ENCODE data around the gene DCAF12.

DCAF12 gene

GRCh38 chr9:34124926-34125325 lies 1.6 kb downstream of the DCAF12 start:
- no peak for DNase-seq

- no peak for DNase-seq
These were observed 2.4 kb downstream of the DCAF12 start for GRCh38 chr9:34124099-34124498.

- DNase-seq, result no peak
These were observed 2.8 kb downstream of the DCAF12 start for GRCh38 chr9:34123682-34124081.

DNA sequence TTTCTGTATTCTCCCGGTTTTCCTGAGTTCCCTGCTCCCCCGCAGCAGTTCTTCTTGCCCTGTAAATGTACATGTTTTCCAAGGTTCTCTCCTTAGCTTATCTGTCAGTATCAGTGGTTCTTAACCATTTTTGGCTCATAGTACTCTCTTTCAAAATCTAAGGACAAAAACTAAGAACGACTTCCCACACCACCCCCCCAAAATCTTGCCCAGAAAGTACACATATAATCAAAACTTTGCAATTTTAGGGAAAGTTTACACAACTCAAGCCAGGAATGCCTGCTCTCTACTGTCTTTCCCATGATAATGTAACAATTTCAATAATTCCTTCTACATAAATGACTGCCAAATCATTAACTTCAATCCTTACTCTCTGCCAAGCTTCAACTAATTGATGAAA lies 4.5 kb downstream of the DCAF12 start:
- no peak for DNase-seq

DNA sequence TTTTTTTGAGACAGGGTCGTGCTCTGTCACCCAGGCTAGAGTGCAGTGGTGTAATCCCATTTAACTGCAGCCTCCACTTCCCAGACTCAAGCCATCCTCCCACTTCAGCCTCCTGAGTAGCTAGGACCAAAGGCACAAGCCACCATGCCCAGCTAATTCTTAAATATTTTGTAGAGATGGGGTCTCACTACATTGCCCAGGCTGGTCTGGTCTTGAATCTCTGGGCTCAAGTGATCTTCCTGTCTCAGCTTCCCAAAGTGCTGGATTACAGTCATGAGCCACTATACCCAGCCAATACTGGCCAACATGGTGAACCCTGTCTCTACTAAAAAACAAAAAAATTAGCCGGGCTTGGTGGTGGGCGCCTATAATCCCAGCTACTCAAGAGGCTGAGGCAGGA lies 6.8 kb downstream of the DCAF12 start:
- no peak for DNase-seq

DNA sequence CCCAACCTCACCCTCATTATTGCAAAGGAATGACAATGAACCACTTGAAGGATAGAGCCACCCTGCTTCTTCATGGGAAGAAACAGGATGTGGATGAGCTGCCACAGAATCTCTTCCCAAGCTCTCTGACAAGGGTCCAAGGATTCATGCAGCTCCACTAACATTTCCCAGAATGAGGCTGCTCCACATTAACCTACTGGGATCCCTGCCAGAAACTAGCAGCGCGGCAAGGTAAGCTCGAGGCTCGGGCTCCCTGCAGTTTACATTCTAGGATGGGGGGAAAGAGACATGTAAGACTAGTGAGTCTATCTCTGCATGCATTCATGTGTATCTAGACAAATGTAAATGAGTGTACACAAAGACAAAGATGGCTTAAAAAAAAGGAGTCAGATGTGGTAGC lies 12.1 kb downstream of the DCAF12 start:
- DNase-seq, result no peak

DNA sequence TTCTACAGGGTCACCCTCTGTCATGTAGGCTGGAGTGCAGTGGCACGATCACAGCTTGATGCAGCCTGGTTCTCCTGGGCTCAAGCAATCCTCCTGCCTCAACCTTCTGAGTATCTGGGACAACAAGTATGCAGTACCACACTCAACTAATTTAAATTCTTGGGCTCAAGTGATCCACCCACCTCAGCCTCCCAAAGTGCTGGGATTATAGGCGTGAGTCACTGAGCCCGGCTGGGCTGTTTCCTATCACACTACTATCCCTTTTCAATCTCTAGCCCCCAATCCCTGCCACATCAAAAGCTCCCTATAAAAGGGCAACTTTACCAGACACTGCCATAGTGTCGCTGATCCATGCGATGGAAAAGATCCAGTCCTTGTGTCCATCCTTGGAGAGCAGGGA lies 20.4 kb downstream of the DCAF12 start:
- no peak for DNase-seq

DNA sequence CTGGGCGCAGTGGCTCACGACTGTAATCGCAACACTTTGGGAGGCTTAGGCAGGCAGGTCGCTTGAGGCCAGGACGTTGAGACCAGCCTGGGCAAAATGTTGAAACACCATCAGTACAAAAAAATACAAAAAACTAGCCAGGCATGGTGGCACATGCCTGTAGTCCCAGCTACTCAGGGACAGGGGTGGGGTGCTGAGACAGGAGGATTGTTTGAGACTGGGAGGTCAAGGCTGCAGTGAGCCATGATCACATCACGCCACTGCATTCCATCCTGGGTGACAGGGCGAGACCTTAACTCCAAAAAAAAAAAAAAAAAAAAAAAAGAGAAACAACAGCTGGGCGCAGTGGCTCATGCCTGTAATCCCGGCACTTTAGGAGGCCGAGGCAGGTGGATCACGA lies 23.7 kb downstream of the DCAF12 start:
- no peak for DNase-seq

DNA sequence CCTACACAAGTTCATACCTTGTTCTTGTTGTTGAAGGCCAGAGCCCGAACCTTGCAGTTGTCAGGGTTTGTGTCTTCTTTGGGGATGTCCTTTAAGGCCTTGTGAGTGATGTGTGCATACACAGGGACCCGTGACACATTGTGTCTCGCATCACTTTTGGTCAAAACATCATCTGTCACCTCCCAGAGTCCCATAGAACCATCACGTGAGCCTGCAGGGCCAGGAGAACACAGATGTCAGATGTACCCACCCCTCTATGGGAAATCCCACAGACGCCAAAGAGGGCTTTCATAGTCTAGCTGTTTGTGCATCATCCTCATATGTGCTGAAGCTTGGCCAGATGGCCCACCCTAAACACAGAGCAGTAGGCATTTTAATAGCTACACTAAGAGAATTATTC lies 28.2 kb downstream of the DCAF12 start:
- no peak for DNase-seq

- DNase-seq, result no peak
These were observed 28.6 kb downstream of the DCAF12 start for GRCh38 chr9:34097865-34098264.

DNA sequence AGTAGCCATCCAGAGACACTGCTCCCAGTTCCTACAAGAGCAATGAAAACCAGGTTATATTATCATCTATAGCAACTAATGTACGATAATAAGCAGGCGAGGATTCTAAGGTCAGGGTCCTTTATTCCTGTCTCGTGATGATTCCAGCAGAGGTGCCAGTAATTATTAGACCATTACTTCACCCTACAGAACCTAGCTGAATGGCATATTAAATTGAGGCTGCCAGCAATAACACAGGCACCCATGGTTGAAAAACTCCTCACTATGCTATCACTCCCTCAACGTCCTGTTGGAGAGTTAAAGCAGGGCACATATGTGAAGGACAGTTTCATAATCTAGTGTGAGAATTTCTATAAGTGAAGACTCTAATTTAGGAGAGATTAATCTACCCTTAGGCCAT lies 29.7 kb downstream of the DCAF12 start:
- no peak for DNase-seq

- DNase-seq, result no peak
These were observed 32.9 kb downstream of the DCAF12 start for GRCh38 chr9:34093578-34093977.

- no peak for DNase-seq
These were observed 37.2 kb downstream of the DCAF12 start for GRCh38 chr9:34089311-34089710.

GRCh38 chr9:34087370-34087769 lies 39.1 kb downstream of the DCAF12 start:
- no peak for DNase-seq

DNA sequence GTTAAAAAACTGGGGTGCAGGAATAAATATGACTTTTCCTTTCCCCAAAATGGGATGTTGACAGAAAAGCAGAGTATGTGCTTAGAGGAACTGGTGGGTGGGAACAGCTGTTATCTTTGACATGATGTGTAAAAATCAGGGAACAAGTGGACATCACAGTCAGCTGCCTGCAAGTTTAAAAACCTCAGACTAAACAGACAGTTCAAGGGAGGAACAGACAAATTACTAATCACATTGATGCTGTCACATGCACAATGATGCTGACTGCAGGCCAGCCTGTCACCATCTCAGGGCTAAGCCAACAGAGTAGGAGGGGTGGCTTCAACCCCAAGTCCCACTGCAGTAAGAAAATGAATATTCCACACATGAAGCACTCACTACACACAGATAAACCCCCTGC lies 39.6 kb downstream of the DCAF12 start:
- no peak for DNase-seq

DNA sequence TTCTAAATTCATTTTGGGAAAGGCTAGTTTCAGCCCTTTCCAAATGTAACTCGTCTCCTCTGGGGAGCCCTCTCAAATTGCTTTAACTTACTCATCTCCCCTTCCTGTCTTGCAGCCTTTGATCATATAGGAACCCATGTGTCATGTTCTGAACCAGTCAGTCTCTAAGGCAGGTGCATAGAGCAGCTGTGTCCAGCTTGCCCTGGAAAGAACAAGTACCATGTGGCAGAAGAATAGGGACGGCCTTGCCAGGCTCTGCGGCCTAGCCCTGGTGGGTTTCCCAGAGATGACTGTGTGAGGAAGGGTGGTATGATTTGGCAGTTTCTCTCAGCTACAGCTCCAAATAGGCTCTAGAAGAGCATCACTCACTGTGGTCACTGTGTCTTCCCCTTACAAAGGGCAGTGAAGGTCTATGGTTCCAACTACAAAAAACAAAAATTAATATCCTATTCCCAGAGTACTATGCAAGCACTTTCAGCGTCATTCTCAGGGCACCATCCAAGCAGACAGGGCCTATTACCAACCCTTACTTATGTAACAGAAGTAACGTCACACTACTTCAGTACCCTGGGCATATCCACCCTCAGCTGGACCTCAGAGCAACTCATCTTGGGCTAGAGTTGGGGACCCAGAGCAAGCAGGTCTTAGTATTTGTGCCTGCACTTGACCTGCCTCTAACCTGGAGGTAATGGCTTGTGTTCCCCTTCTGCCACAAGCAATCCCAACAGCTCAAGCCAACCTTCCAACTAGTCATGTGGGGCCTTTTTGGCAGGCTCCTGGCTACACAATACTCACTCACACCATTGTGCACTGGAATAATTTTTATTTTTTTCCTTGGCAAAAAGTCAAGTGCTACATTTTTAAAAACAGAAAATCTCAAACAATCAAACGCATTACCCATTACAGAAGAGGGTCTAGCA lies 40.7 kb downstream of the DCAF12 start:
- DNase-seq, result no peak

DNA sequence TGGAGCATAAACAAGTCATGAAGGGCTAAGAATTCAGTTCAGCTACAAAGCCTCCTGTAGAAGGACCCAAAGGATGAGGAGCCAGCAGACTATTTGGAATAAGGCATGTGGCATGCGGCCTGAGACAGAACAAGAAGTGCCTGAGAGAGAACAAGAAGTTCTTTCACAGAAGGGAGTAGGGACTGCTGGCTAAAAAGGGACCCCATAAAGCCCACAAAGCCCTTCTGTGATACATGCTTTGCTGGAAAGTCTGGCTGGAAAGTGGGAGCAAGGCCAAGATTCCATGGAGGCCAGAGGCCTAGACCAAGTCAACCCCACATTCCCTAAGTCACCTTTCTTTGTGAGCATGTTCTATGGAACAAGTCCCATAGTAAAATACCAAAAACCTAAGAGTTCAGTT lies 41.9 kb downstream of the DCAF12 start:
- DNase-seq, result no peak

DNA sequence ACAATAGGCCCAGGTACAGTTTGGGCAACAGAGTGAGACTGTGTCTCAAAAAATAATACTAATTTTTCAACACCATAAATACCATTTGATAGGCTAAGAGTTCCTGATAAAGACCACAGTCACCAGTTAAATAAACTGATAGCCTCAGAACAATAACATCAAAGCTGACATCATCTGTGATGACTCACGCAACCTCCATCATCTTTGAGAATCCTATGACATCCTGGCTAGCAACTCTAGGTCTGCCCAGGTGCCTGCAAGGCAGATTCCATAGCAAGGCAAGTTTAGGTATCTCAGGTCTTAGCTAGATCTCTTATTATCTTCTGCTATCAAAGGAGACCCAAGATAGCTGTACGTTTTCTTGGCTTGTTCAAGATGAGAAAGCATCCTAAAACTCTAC lies 47.3 kb downstream of the DCAF12 start:
- no peak for DNase-seq

GRCh38 chr9:34072868-34073590 lies 53.5 kb downstream of the DCAF12 start:
- DNase-seq, result no peak

- DNase-seq, result no peak
These were observed 54.1 kb downstream of the DCAF12 start for GRCh38 chr9:34072410-34072809.

DNA sequence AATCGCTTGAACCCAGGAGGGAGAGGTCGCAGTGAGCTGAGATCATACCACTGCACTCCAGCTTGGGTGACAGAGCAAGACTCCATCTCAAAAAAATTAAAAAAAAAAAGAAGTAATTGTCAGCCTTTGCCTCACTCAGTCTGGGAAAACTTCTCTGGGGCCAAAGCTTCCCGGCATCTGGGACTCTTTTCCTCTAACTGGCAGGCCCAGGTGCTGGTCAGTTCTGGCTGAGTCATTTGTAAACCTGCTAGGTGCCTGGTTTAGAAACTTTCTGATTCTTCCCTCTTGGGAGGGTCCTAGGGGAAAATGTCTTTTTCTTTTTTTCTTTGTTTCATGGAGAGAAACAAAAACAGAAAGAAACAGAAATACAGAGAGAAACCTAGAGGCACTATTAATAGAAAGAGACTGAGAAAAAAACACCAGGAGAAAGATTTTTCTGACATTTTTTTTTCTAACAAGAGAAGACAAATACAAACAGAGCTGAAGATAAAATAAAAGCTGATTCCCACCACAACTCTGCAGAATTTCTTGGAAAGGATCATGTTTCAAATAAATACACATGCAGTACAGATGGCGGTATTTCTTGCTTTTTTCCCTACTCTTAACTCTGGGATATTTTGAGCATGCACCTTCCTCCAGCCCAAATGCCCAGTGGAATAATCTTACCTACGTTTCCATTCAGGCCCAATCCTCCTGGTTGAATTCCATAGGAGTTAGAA lies 55.7 kb downstream of the DCAF12 start:
- no peak for DNase-seq

DNA sequence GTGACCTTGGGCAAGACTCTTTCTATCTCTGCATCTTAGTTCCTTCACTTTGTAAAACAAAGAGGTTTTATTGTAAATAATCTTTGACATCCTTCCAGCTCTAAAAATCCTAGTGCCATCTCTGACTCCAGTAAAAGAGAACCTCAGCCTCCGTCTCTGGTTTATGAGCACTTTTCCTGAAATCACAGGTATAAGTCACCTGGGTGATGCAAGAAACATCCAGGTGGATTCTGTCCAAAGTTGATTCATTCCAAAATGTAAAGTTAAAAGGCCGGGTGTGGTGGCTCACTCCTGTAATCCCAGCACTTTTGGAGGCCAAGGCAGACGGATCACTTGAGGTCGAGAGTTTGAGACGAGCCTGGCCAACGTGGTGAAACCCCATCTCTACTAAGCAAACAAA lies 56.7 kb downstream of the DCAF12 start:
- DNase-seq, result no peak

DNA sequence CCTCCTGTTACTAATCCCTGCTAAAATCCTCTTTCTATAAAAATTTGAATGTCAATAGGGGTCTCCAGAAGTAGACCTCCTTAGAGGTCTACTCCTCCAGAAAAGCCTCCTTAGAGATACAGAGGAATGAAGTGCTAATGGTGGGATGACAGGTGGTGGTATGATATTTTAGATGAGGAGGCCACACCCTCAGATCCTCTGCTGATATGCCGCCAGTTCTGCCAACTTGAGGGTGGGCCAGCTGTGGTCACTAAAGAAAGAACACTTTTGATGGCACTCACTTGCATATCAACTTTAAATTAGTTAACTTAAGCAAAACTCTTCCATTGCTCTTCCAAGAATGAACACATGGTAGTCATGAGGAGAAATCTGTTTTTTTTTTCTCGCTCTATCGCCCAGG lies 61.0 kb downstream of the DCAF12 start:
- no peak for DNase-seq

GRCh38 chr9:34059954-34060353 lies 66.5 kb downstream of the DCAF12 start:
- DNase-seq, result no peak
